MV-4-11 (cell line): ENCODE measurements around the gene ARHGEF11.

ENCODE experiments used
- DNase-seq: peaks from one replicate; lab custom pipeline; 2025; lab: John Stamatoyannopoulos, UW

ARHGEF11 gene

DNA sequence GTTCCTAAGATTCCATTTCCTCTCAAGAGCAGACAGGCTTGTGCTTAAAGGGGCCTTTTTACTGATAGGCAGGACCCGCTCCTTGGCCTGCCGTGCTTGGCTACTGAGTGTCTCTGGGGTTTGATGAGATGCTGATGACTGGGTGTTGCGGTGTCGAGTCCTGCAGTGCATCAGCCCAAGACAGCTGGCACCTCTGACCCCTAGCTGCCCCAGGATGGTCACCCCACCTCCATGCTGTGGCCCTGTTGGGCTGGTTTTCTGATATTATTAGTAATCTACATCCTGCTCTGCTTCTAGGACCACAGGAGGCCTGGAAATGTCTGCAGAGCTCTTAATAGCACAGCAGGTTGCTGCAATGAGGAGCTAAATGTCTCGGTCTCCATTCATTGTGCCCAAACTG is 96.4 kb downstream of the ARHGEF11 start:
- no peak for DNase-seq

DNA sequence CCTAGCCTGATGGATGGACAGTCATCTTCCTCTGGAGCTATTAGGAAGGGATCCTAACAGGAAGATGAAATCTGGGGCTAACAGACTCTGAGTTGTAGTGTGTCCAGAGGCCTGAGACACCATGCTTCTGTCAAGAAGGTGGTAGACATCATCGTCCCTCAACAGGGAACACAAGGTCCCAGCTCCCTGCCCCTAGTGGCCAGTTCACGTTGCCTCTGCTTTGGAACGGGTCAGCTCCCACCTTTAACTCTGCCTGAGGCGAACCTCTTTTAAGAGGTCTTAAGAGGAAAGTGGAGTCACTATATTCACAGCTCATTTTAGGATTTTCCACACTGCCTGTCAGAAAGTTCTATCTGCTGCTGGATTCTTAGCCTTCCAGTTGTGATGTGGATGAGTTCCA is 96.8 kb downstream of the ARHGEF11 start:
- DNase-seq = no peak

DNA sequence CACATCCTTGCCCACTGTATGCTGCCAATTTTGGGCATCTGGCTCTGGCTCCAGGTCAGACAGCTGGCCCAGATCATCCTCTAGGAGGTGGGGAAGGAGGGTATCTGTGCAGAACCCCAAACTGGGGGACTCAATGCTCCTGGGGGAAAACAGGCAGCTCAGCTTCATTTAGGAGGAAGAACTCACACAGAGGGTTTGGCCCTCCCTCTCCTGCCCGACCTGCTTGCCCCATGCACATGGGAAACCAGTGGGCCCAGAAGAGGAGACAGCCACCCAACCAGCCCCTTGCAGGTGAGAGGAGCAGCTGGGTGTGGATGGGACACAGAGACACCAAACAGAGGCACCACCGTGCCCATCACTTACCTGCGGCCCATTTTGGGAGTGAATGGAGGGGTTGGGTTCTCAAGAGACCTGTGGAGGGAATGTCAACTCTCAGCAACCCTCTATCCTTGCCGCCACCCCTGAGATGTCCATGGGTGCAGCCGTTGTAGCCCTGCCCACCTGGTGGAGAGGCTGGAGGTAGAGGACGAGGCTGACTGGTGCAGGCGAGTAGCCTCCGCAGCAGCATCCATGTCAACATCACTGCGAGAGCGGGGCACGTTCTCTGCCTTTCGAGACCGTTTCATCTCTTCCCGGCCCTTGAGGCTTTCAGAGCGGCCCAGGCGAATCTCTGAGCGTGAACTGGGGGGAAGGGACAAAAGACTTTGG is 97.6 kb downstream of the ARHGEF11 start:
- DNase-seq = no peak

DNA sequence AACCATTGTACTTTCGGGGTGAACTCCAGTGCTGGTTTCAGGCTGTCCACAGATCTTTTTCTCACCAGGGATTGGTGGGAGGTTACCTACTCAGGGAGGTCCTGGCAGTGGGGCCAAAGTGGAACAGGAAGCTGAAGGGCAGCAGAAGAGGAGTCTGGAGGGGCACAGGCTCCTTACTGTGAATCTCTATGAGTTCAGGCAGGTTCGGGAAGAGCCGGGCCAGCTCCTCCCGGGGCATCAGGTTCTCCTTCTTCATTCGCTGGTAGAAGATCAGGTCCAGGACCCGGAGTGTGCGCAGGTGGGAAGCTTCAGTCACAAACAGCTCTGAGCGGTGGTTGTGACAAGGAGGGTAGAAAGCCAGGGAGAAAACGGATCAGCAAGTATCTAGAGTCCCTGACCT is 98.4 kb downstream of the ARHGEF11 start:
- DNase-seq = no peak

DNA sequence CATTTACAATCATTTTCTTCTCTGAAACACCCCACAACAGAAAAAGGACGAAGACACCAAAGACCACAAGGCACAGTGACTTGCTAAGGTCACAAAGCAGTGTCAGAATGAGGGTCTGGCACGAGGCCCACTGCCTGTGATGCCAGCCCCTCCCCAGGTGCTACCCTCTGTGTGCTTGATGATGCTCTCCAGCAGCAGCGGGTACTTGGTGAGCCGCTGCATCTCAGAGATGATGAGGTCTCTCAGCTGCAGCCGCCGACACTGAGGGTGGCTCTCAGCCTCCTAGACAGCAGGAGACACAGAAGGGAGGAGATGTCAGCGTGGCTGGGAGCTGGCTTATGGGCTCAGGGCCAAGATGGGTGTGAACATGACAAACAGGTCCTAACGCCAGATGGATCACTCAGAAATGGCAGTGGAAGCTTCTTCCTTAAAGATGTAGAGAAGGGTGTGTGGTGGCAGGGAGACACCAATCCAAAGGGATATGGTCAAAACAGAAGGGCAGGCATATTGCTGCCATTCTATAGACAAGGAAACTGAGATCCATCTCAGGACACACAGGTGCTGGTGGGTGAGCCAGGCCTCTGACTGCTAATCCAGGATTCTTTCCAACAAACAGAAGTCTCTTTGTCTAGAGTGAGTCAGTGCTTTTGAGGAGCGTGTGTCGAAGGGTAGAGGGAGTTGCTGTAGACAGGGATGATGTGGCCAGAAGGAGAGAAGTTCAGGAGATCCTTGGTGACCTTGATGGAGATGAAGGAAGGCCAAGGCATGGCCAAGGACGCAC is 99.5 kb downstream of the ARHGEF11 start:
- no peak for DNase-seq

DNA sequence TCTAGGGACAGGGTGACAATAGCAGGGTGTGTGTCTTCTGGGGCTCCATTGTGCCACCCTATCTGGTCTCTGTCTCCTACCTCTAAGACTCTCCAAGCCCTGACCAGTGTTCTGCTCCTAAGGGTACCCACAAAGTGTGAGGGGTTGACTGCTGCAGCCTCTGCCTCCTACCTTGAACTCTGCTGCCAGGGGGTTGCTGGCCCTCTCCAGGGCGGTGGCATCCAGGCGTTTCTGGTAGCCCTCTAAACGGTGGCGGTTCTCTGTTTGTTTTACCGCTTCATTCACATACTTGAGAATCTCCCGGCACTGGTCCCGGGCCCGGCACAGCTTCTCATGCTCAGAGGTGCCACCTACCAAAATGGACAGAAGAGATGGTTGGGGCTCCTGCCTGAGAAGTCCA is 100.7 kb downstream of the ARHGEF11 start:
- DNase-seq = no peak

DNA sequence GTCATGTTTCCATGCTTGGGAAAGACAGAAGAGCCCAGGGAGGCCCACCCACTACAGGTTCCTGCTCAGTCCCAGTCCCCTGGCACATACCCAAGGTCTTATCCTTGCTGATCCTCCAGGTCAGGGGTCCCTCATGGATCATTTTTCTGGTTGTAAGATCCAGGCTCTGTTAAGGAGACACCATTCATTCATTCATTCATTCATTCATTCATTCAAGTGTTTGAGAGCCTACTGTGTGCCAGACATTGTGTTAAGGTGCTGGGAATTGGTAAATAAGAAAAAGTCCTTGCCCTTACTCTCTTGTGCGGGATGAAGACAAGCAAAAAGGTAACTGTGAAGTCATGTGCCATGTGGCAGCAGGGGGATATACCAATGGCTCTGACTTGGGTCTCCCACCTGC is 101.3 kb downstream of the ARHGEF11 start:
- DNase-seq = no peak

DNA sequence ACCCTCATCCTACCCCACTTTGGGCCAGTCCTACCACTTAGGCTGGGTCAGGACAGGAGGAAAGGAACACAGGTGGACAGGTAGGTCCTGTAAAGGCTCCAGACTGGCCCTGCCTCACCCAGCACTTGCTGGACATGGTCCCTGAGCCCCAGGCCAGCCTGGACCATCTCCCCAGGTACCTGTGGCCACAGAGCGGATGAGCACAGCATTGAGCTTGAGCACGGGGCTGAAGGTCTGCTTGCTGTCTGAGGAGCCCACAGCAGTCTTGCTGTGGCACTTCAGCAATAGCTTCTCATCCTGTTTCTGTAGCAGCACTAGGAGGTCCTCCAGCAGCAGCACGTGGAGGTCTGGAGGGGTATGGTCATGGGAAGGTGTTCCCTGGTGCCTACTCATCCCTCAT is 101.8 kb downstream of the ARHGEF11 start:
- no peak for DNase-seq

DNA sequence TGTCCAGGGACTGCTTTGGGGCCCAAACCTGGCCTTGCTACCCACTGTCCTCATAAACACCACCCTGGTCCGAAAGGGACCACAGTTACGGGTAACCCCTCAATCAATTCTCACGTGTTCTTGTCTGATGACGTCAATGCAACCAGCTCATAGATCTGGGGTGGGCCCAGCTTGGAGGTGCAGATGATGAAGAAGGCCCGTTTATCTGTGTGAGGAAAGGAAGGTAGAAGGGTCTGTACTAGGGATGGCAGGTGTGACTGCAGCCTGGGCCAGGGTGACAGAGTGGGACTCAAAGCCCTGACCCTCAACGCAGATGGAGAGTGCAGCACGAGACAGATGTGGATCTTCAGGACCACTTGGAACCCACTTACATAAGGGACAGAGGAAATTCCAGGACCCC is 103.0 kb downstream of the ARHGEF11 start:
- DNase-seq = no peak

DNA sequence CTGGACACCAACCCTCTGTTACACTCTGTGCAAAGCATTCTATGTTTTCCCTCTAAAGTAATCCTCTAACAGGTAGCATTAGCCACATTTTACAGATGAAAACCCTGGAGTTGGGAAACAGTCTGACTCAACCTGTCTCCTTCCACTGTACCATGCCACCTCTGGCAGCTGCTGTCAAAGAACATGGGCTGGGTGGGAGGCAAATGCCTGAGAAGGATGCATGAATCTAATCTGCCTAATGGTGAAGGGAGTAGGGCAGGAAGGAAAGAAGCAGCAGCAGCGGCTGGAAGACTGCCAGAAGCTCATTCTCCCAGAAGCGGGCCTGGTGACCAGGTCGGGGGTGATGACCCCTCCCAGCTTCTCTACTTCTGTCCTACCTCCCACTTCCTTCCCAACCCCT is 103.4 kb downstream of the ARHGEF11 start:
- no peak for DNase-seq

DNA sequence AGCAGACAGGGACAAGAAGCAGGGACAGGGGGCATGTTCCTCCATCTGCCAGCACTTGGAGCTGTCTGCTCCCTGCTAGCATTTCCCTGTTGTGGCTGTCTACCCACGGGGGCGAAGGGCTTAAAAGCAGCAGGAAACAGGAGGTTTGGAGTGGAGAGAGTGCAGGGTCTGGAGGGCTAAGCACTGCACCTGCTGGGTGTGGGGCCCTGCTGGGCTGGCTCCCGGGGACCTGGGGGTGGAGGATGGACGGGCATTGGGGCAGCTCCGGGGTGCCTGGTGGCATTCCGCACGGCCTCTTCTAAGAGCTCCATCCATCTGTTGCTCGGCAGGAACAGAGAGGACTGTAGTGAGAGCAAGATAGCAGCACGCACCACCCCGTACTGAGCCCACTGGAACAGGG is 103.9 kb downstream of the ARHGEF11 start:
- no peak for DNase-seq

DNA sequence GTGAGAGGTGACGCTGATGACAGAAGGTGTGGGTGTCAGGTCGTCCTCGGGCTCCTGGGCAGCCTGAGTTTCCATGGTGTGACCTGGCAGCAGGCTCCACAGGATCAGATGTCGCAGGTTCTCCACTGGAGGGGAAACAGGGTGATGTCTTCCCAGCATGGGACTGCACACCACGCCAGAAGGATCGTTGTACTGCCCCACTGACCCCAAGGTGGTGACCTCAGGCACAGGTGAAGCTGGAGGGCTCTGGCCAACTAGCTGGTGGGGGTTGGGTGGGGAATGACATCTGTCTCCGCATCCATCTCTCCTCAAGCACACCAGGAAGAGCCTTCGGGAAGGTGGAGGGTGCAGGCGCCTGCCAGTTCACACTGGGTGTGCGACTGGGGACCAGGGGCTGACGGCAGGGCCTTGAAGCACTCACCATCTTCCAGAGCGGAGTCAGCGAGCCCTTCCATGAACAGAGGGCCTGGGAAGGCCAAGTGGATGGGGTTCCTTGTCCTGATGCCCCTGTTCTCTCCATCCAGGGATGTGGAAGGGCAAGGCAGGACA is 105.7 kb downstream of the ARHGEF11 start:
- DNase-seq = no peak

DNA sequence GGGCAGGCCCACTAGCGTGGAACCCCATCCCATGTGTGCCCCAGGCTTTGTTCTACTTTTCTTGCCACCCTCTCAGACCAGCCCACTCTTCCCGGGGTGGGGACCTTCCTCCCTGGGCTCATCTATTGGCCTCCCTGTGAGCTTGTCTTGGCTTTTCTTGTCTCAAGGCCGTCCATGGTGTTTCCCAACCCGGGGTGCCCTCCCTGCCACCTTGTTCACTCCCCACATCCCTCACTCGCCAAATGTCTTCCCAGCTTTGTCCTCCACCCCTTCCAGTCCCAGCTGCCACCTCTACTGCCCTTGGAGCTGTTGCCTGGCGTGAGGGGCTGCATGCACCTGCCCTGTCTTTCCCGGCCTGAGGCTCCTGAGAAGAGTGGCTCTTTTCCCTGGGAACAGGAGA is 106.7 kb downstream of the ARHGEF11 start:
- DNase-seq = no peak

DNA sequence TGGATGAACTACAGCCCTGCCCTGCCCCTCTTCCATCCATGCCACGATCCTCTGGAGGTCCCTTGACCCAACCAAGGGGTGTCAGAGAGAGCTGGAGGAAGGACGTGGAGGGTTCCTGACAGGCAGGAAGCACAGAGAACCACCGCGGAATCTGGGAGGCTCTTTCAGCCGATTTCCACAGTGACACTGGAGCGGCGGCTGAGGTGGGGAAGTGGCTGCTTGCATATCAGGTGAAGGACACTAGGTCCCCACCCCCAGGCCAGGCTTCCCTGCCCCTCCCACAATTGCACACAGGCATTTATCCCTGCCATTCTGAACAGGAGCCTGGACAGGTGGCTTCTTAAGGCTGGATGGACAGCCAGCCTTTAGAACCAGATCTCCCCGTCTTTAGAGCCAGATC is 107.7 kb downstream of the ARHGEF11 start:
- DNase-seq = no peak

DNA sequence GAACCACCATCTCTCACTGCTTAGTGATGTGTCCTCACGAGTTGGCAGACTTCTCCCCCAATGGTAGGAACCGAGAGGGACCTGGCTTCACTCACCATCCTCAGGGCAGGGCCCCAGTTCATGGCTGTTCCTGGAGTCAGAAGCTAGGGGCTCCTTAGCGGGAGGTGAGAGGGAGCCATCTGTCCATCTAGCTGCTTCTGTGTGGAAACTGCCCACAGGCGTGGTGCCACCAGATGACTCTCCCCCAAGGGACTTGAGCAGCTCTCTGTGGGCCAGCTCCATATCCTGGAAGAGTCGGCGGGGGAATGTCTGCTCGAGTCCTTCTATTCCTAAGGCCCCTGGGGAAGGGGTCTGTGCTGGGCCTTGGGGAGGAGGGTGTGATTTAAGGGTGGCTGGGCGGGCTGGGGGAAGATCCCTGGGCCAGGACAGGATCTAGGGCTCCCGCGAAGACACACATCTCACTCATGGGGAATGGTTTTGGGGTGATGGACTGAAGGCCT is 108.8 kb downstream of the ARHGEF11 start:
- DNase-seq = no peak

DNA sequence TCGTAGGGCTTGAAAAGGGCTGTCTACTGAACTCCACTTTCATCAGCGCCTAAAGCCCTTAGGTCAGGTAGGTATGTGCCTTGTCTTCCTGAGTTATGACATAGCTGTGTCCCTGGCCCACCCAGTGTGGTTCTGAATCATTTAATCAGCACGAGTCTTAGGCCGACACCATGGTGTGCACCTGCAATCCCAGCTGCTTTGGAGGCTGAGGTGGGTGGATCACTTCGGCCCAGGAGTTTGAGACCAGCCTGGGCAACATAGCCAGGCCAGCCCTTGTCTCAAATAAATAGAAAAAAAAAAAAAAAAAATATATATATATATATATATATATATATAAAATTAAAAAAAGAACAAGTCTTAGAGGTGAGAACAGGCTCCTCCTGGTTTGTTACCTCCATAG is 109.4 kb downstream of the ARHGEF11 start:
- DNase-seq = no peak

DNA sequence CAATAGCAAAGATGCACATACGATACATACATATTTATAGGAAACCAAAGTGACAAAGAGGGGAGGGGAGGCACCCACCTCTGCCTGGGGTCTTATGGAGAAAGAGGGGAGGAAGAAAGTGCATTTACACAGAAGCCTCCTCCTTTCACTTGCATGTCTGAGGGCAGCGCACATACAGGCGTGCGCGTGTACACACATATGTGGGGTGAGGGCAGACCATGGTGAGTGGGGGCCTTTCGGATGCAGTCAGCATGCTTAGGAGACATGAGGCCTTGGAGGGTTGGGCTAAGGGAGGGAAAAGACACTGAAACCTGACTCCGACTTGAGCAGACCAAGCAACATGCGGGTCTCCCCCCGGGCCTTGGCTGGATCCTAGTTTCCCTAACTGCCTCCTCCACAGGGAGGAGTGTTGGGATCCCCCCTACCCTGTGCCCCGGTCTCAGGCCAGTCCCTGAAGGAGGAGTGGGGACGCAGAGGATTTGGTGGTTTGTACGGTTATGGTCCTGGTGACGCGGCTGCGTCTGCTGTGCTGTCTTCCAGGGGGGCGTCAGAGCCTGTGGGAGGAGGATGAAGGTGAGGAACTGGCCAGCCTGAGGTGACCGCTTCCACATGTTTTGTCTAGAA is 109.9 kb downstream of the ARHGEF11 start:
- no peak for DNase-seq

DNA sequence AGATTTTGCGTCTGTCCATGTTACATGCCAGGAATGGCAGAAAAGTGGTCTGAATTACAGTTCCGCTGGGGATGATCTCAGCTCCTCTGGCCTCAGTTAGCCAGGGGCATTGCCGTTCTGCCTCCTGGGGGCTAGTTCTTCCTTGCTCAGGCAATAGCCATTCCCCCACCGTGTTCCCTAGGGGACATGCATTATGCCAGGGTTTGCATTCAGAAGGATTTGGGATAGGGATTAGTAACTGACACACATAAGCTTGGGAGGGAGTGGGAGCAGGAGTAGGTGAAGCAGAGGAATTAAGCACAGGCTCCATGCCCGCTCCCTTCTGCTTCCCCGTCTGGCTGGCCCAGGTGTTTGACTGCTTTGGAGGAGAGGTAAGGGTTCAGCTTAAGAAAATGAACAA is 112.4 kb downstream of the ARHGEF11 start:
- no peak for DNase-seq

DNA sequence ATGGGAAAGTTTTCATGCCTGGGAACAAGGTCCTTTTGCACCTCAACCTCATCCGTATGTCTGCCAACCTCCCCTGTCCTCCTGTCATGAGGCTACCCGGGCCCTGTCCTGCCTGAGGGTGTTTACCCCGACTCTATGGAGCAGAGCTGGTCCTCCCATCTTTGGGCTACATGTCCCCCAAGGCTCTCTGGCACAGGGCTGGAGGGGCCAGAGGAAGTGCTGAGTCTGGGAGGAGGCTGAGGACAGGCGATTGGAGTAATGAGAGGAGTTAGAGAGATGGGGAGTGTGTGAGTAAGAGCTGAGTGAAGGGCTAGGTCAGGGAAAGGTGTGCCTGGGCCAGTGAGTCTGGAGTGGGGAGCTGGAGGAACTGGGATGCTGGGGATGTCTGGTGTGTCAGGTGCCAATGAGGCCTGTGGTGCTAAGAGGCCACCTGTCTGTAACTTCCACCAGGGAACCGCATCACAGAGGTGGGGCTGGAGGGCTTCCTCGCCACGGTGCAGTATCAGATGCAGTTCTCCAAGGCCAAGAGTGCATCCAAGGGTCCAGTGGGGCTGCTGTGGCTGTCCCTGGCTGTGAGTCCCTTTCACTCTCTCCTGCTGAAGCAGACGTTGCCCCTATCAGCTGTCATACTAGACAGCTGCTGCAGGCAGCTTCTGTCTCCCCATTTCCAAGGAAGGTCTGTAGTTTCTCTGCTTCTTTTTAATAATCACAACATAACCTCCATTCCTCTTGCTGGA is 113.4 kb downstream of the ARHGEF11 start:
- DNase-seq = no peak

DNA sequence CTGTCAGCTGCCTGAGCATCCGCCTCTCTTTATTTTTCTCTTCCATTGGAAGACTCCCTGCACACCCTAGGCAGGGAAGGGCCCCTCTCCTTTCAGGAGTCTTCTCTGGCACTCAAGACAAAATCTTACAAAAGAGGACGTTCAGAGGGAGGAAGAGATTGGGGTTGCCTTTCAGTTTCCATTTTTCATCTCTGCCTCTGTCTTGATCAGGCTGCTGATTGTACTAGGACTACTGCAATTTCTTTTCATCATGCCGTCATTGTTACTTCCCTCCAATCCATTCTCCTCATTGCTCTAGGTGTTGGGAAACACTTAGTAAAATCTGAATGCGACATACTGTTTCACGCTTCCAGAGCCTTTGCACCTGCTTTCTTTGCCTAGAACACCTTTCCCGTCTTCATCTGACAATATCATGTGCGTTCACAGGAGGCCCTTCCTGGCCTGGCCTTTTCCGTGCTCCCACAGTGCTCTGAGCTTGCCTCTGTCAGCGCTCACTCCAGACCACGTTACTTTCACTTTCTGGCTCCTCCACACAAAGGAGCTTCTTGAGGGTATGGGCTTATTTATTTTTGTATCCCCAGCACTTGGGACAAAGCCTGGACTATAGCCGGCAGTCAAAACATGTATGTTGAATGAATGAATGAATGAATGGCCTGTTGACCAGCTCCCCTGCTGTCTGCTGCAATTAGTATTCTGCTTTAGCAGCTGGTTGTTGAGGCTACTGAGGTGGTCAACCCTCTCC is 114.2 kb downstream of the ARHGEF11 start:
- DNase-seq = no peak

DNA sequence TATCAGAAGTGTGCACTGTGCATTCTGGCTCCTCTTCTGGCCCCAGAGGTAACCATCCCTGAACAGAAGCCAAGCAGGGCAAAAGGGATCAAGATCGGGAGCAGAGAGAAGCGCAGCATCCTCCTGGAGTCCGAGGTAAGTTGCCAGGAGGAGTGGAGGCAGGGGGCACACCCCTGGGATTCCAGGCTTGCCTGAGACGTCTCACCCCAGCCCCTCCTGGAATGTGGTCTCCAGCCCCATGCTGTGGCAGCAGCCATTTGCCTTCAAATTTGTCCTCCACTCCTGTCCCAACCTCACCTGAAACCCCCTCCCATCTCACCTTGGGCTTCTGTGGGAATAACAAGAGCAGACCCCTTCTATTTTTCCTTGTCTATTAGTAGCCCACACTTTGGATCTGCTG is 115.1 kb downstream of the ARHGEF11 start:
- no peak for DNase-seq
